IMR-90 (cell line): ENCODE data around the gene ERC2. TPM values are rescaled to one million over a fixed set of nuclear protein-coding genes. Genes with fewer than 3 reads are reported as not detected.

Source experiments
- ATAC-seq: fragments of 200-7000 bp; cut with Tn5 transposase; 2 replicates; pipeline ENCODE4 v1.9.1; 2020; ENCODE audit warnings: low read depth, mild to moderate bottlenecking, moderate library complexity
- BruUV-seq: library from RNA; stranded (reverse); fragments of 400-500 nt; replicated peaks from 2 replicates; lab custom pipeline; 2021; lab: Mats Ljungman, UMichigan
- CTCF ChIA-PET: fragments of 300-600 bp; formaldehyde crosslinking; extraction: SDS; loops from one replicate; lab custom pipeline; 2021; ENCODE audit warnings: antibody characterized with exemption; lab: Yijun Ruan, JAX
- POLR2A ChIA-PET: fragments of 300-600 bp; sonication (Branson Sonifier 250); formaldehyde crosslinking; loops from one replicate; lab custom pipeline; 2022; ENCODE audit warnings: antibody characterized with exemption; ENCODE audit not compliant: unreplicated experiment; lab: Charles Lee
- DNase-seq: peaks from one replicate; pipeline ENCODE4 v3.0.0; 2013
- H2AFZ ChIP-seq: replicated peaks from 2 replicates; pipeline ENCODE3; 2013; ENCODE audit warnings: low read length, mild to moderate bottlenecking; ENCODE audit not compliant: poor library complexity
- H2AK5ac ChIP-seq: 2 replicates; pipeline ENCODE4 v1.6.1; 2013; ENCODE audit warnings: low read depth, low read length, inconsistent platforms
- H2AK9ac ChIP-seq: replicated peaks from 2 replicates; pipeline ENCODE3; 2013; ENCODE audit warnings: mild to moderate bottlenecking, low read depth, low read length, moderate library complexity; ENCODE audit not compliant: poor library complexity
- H2BK120ac ChIP-seq: 2 replicates; pipeline ENCODE4 v1.6.1; 2013; ENCODE audit warnings: low read depth, low read length, inconsistent platforms
- H2BK15ac ChIP-seq: 3 replicates; pipeline ENCODE4 v1.6.1; 2013; ENCODE audit warnings: low read depth, low read length, inconsistent platforms
- H2BK20ac ChIP-seq: 2 replicates; pipeline ENCODE4 v1.6.1; 2013; ENCODE audit warnings: low read depth, mild to moderate bottlenecking, inconsistent platforms, low read length, moderate library complexity
- H2BK5ac ChIP-seq: 2 replicates; pipeline ENCODE4 v1.6.1; 2013; ENCODE audit warnings: mild to moderate bottlenecking, low read depth, low read length, inconsistent platforms; ENCODE audit not compliant: poor library complexity, severe bottlenecking
- H3K14ac ChIP-seq: replicated peaks from 2 replicates; pipeline ENCODE4 v1.6.1; 2013; ENCODE audit warnings: low read depth, low read length, inconsistent platforms
- H3K18ac ChIP-seq: 2 replicates; pipeline ENCODE4 v1.6.1; 2013; ENCODE audit warnings: low read depth, low read length, control low read depth
- H3K23ac ChIP-seq: 2 replicates; pipeline ENCODE4 v1.6.1; 2013; ENCODE audit warnings: low read depth, low read length, inconsistent platforms
- H3K27ac ChIP-seq: 2 replicates; pipeline ENCODE4 v1.5.1; 2013; ENCODE audit warnings: mild to moderate bottlenecking, control low read depth, low read length; ENCODE audit not compliant: insufficient read depth
- H3K27me3 ChIP-seq: 2 replicates; pipeline ENCODE4 v1.6.1; 2013; ENCODE audit warnings: low read length; ENCODE audit not compliant: control insufficient read depth, insufficient read depth
- H3K36me3 ChIP-seq: 2 replicates; pipeline ENCODE4 v1.6.1; 2013; ENCODE audit warnings: low read length, mixed read lengths; ENCODE audit not compliant: control insufficient read depth, insufficient read depth
- H3K4ac ChIP-seq: 2 replicates; pipeline ENCODE4 v1.6.1; 2013; ENCODE audit warnings: low read depth, low read length, inconsistent platforms
- H3K4me1 ChIP-seq: 2 replicates; pipeline ENCODE4 v1.6.1; 2013; ENCODE audit warnings: low read length, mixed read lengths; ENCODE audit not compliant: control insufficient read depth, insufficient read depth
- H3K4me2 ChIP-seq: 2 replicates; pipeline ENCODE4 v1.6.1; 2013; ENCODE audit warnings: low read depth, mild to moderate bottlenecking, control low read depth, low read length, moderate library complexity
- H3K4me3 ChIP-seq: 2 replicates; pipeline ENCODE4 v1.5.1; 2013; ENCODE audit warnings: low read depth, mild to moderate bottlenecking, control low read depth, low read length, moderate library complexity; ENCODE audit not compliant: insufficient read depth
- H3K56ac ChIP-seq: 2 replicates; pipeline ENCODE4 v1.6.1; 2013; ENCODE audit warnings: low read length, inconsistent platforms; ENCODE audit not compliant: insufficient read depth; ENCODE audit errors: extremely low read depth
- H3K79me1 ChIP-seq, 2 experiments: 2 replicates each; pipeline ENCODE4 v1.6.1; 2013; ENCODE audit warnings: low read length in 2 of 2, inconsistent platforms in 1 of 2, low read depth in 1 of 2
- H3K9ac ChIP-seq: 2 replicates; pipeline ENCODE4 v1.6.1; 2013; ENCODE audit warnings: low read depth, low read length, control low read depth
- H3K9me1 ChIP-seq: 2 replicates; pipeline ENCODE4 v1.6.1; 2013; ENCODE audit warnings: low read length, inconsistent platforms; ENCODE audit not compliant: insufficient read depth
- H3K9me3 ChIP-seq: 2 replicates; pipeline ENCODE4 v1.6.1; 2013; ENCODE audit warnings: low read length; ENCODE audit not compliant: control insufficient read depth, insufficient read depth
- H4K20me1 ChIP-seq: 2 replicates; pipeline ENCODE4 v1.6.1; 2013; ENCODE audit warnings: low read length, inconsistent platforms; ENCODE audit not compliant: insufficient read depth
- H4K5ac ChIP-seq: 2 replicates; pipeline ENCODE4 v1.6.1; 2013; ENCODE audit warnings: mild to moderate bottlenecking, low read depth, low read length, control low read depth
- H4K8ac ChIP-seq, 2 experiments: 2 replicates each; pipeline ENCODE4 v1.6.1; 2013; ENCODE audit warnings: low read depth in 2 of 2, low read length in 2 of 2, control low read depth in 1 of 2, inconsistent platforms in 1 of 2
- H4K91ac ChIP-seq: 2 replicates; pipeline ENCODE4 v1.6.1; 2013; ENCODE audit warnings: low read depth, low read length, inconsistent platforms; ENCODE audit not compliant: insufficient read depth
- BHLHE40 ChIP-seq: fragments of 150-350 bp; IDR thresholded peaks from 2 replicates; pipeline ENCODE4 v1.6.1; 2016; ENCODE audit warnings: mild to moderate bottlenecking, low read depth, low read length
- CEBPB ChIP-seq: IDR thresholded peaks from 2 replicates; pipeline ENCODE4 v1.6.1; 2012; ENCODE audit warnings: low read depth, low read length, improper control_type of control experiment
- CHD1 ChIP-seq: IDR thresholded peaks from 2 replicates; pipeline ENCODE4 v1.6.1; 2012; ENCODE audit warnings: low read depth, low read length, improper control_type of control experiment
- FOS ChIP-seq: fragments of 150-350 bp; IDR thresholded peaks from 2 replicates; pipeline ENCODE4 v1.6.1; 2016; ENCODE audit warnings: low read depth, low read length
- MAFK ChIP-seq: IDR thresholded peaks from 2 replicates; pipeline ENCODE4 v1.6.1; 2012; ENCODE audit warnings: low read depth, low read length, improper control_type of control experiment
- MAZ ChIP-seq: IDR thresholded peaks from 2 replicates; pipeline ENCODE4 v1.6.1; 2012; ENCODE audit warnings: low read depth, mild to moderate bottlenecking, low read length, improper control_type of control experiment, moderate library complexity, borderline replicate concordance
- MXI1 ChIP-seq: IDR thresholded peaks from 2 replicates; pipeline ENCODE4 v1.6.1; 2012; ENCODE audit warnings: low read depth, mild to moderate bottlenecking, low read length, moderate library complexity, borderline replicate concordance
- NFE2L2 ChIP-seq: fragments of 150-350 bp; IDR thresholded peaks from 2 replicates; pipeline ENCODE4 v1.6.1; 2016; ENCODE audit warnings: low read depth, mild to moderate bottlenecking, low read length
- POLR2A ChIP-seq: IDR thresholded peaks from 2 replicates; pipeline ENCODE4 v1.6.1; 2012; ENCODE audit warnings: mild to moderate bottlenecking, low read depth, low read length
- RAD21 ChIP-seq: IDR thresholded peaks from 2 replicates; pipeline ENCODE4 v1.6.1; 2012; ENCODE audit warnings: low read length, improper control_type of control experiment
- RCOR1 ChIP-seq: IDR thresholded peaks from 2 replicates; pipeline ENCODE4 v1.6.1; 2012; ENCODE audit warnings: mild to moderate bottlenecking, low read length, improper control_type of control experiment; ENCODE audit not compliant: insufficient replicate concordance
- RFX5 ChIP-seq: IDR thresholded peaks from 2 replicates; pipeline ENCODE4 v1.8.0; 2012; ENCODE audit warnings: low read depth, mild to moderate bottlenecking, low read length, moderate library complexity
- SMC3 ChIP-seq: fragments of 150-350 bp; IDR thresholded peaks from 2 replicates; pipeline ENCODE4 v1.6.1; 2016; ENCODE audit warnings: low read depth, mild to moderate bottlenecking, antibody characterized with exemption, low read length, moderate library complexity
- USF2 ChIP-seq: fragments of 150-350 bp; IDR thresholded peaks from 2 replicates; pipeline ENCODE4 v1.6.1; 2017; ENCODE audit warnings: mild to moderate bottlenecking, antibody characterized with exemption, low read length, low read depth
- WGBS, 2 experiments: methylation state at CpG; one replicate each; pipeline versions ENCODE4 v1.1.5 to v1.1.7; 2013; ENCODE audit warnings: missing lambda C conversion rate in 2 of 2; ENCODE audit not compliant: insufficient read length in 1 of 2; ENCODE audit errors: extremely low coverage in 2 of 2; 5-methylcytosine and 5-hydroxymethylcytosine counted together
- dilution Hi-C: fragments of 300-500 bp; cut with HindIII; formaldehyde crosslinking; loops from one replicate; pipeline ENCODE4 v1.14.3; 2018; ENCODE audit warnings: low sequenced_read_pairs; ENCODE audit not compliant: unreplicated experiment
- in situ Hi-C: fragments of 300-500 bp; cut with MboI; formaldehyde crosslinking; loops from 3 replicates; pipeline ENCODE4 v1.14.3; 2019; ENCODE audit warnings: low sequenced_read_pairs, inconsistent platforms, mixed read lengths
- intact Hi-C: fragments of 100-400 bp; cut with micrococcal nuclease; formaldehyde crosslinking; loops from 2 replicates; pipeline ENCODE4 v1.10.0; 2022
- polyA plus RNA-seq, 3 experiments: library from polyadenylated mRNA; depleted of rRNA; stranded (reverse); fragments of >200 nt; gene quantifications; 2 replicates each; pipeline ENCODE4 v1.2.3, GENCODE V29; 2012; ENCODE audit warnings: low replicate concordance in 1 of 3
- total RNA-seq: library from RNA; depleted of rRNA; stranded (reverse); fragments of >200 nt; gene quantifications from 2 replicates; pipeline ENCODE4 v1.2.3, GENCODE V29; 2012
- TF ChIP-seq, protein P1 (sequence below): conservative IDR thresholded peaks from 2 replicates; pipeline ENCODE4 v1.5.1; 2012; ENCODE audit warnings: mild to moderate bottlenecking, low read depth, low read length, improper control_type of control experiment
- TF ChIP-seq, protein P2 (sequence below): fragments of 150-350 bp; IDR thresholded peaks from 2 replicates; pipeline ENCODE4 v1.6.1; 2016; ENCODE audit warnings: low read depth, mild to moderate bottlenecking, low read length, moderate library complexity, borderline replicate concordance

The ERC2 gene
- total and polyA plus RNA-seq, 2 of the 4 experiments (the other 2 are of a cell fraction), result 0.17 to 0.18 TPM

DNA sequence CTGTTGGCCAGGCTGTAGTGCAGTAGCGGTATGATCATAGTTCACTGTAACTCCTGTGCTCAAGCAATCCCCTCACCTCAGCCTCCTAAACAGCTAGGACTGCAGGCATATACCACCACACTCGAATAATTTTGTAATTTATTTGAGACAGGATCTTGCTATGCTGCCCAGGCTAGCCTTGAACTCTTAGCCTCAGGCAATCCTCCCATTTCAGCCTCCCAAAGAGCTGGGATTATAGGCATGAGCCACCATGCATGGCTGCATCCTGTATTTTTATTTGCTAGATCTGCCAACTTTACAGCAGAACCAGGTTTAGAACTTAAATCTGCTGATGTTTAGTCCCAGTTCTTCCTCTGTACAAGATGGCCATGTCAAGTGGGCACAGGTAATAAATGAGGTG, 69.6 kb downstream of the ERC2 start:
- ChIA-PET POLR2A (no interaction called here), CTCF (no interaction called here)
- no peak overlapping the region for H3K18ac ChIP-seq
- H2BK5ac ChIP-seq, result no peak overlapping the region
- no peak overlapping the region for H3K56ac ChIP-seq
- DNase-seq (no peak), ATAC-seq (no peak)
- no peak overlapping the region for H2BK15ac ChIP-seq
- WGBS, 2 experiments, result no CpG with 5 or more reads among the region's 2 CpGs
- intact Hi-C loops, result no loop called here
- H4K91ac ChIP-seq, result no peak overlapping the region
- H3K23ac ChIP-seq, result no peak overlapping the region
- H3K79me1 ChIP-seq, result no peaks in the 10 kb centered on the region
- no peak overlapping the region for H4K5ac ChIP-seq
- no peak overlapping the region for H4K8ac ChIP-seq
- H3K27ac ChIP-seq, result no peak overlapping the region
- no peaks in the 10 kb centered on the region for H4K20me1 ChIP-seq
- dilution Hi-C loops, result no loop called here
- no peaks in the 10 kb centered on the region for H3K9me3 ChIP-seq
- H3K9me1 ChIP-seq, result no peaks in the 10 kb centered on the region
- H2AK5ac ChIP-seq, result no peak overlapping the region
- H3K4me3 ChIP-seq, result no peak overlapping the region
- no peaks in the 10 kb centered on the region for H3K36me3 ChIP-seq
- no peak overlapping the region for H2BK120ac ChIP-seq
- H3K4me1 ChIP-seq, result no peaks in the 10 kb centered on the region
- in situ Hi-C loops, result no loop called here
- no peak overlapping the region for H3K9ac ChIP-seq
- H3K27me3 ChIP-seq, result no peaks in the 10 kb centered on the region
- no peak for TF ChIP-seq MXI1
- TF ChIP-seq CEBPB, result no peak
- no peak for TF ChIP-seq RAD21
- TF ChIP-seq, protein P1, sequence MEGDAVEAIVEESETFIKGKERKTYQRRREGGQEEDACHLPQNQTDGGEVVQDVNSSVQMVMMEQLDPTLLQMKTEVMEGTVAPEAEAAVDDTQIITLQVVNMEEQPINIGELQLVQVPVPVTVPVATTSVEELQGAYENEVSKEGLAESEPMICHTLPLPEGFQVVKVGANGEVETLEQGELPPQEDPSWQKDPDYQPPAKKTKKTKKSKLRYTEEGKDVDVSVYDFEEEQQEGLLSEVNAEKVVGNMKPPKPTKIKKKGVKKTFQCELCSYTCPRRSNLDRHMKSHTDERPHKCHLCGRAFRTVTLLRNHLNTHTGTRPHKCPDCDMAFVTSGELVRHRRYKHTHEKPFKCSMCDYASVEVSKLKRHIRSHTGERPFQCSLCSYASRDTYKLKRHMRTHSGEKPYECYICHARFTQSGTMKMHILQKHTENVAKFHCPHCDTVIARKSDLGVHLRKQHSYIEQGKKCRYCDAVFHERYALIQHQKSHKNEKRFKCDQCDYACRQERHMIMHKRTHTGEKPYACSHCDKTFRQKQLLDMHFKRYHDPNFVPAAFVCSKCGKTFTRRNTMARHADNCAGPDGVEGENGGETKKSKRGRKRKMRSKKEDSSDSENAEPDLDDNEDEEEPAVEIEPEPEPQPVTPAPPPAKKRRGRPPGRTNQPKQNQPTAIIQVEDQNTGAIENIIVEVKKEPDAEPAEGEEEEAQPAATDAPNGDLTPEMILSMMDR, result no peak
- no peak for TF ChIP-seq NFE2L2
- TF ChIP-seq SMC3, result no peak
- TF ChIP-seq POLR2A, result no peak
- TF ChIP-seq FOS, result no peak
- no peak for TF ChIP-seq MAFK
- no peak for TF ChIP-seq USF2
- no peak for TF ChIP-seq RFX5
- no peak for TF ChIP-seq MAZ
- TF ChIP-seq, protein P2, sequence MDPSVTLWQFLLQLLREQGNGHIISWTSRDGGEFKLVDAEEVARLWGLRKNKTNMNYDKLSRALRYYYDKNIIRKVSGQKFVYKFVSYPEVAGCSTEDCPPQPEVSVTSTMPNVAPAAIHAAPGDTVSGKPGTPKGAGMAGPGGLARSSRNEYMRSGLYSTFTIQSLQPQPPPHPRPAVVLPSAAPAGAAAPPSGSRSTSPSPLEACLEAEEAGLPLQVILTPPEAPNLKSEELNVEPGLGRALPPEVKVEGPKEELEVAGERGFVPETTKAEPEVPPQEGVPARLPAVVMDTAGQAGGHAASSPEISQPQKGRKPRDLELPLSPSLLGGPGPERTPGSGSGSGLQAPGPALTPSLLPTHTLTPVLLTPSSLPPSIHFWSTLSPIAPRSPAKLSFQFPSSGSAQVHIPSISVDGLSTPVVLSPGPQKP, result no peak
- TF ChIP-seq RCOR1, result no peak
- no peak for TF ChIP-seq BHLHE40
- TF ChIP-seq CHD1, result no peak
- no peak overlapping the region for H3K4me2 ChIP-seq
- no TSS peak for BruUV-seq
- no peak overlapping the region for H2AFZ ChIP-seq
- H2AK9ac ChIP-seq, result no peak overlapping the region
- no peak overlapping the region for H3K4ac ChIP-seq
- no peak overlapping the region for H3K14ac ChIP-seq
- no peak overlapping the region for H2BK20ac ChIP-seq
